ENCODE data around the gene PRIMA1.

The PRIMA1 gene

DNA sequence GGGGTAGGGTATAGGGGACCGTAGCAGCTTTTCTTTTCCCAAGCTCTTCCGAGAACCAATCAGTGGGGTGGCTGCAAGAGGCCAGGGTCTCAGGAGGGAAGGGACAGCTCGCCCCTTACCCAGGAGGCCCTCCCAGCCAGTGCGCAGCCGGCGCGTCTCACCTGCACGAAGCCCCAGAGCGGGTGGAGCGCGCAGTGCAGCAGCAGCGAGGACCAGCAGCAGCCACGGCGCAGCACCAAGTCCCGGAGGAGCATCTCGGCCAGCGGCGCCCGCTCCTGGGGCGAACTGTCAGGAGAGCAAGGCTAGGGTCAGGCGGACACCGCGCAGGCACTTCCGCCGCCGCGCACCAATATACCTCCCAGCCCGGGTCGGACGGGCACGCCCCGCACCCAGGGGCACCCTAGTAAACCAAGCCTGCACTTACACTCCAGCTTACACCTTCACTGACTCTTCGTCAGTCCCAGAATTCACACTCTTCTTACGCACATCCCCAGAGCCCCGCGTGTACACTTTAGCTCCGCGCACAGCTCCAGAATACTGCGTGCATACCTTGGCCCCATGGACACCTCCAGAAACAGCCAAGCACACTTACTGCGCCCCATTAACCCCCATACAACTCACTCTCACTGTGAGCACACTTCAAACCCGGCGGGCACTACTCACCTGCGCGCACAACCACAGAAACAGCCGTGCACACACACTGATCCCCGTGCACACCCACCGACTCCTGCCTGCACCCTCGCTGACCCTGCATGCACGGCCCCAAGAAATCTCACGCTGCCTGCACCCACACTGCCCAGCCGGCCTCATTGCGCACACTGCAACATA is 606 bp downstream of the PRIMA1 start:
- Mint-ChIP-seq H3K4me1 (ENCODE audit: low read depth) (peaks cover 4% of the 10 kb centered on the region), H3K36me3 (ENCODE audit: low read depth) (no peaks in the 10 kb centered on the region), H3K27me3 (ENCODE audit: low read depth) (peaks cover 73% of the 10 kb centered on the region), H3K9me3 (no peaks in the 10 kb centered on the region), H3K27ac (no peak overlapping the region), H3K4me3 (no peak overlapping the region)

GRCh38 chr14:93785423-93785822 is 2.9 kb downstream of the PRIMA1 start:
- Mint-ChIP-seq H3K4me1 (ENCODE audit: low read depth) (peaks cover 4% of the 10 kb centered on the region), H3K27me3 (ENCODE audit: low read depth) (peaks cover 55% of the 10 kb centered on the region), H3K36me3 (ENCODE audit: low read depth) (no peaks in the 10 kb centered on the region), H3K27ac (no peak overlapping the region), H3K9me3 (no peaks in the 10 kb centered on the region), H3K4me3 (no peak overlapping the region)

GRCh38 chr14:93784878-93785277 is 3.4 kb downstream of the PRIMA1 start:
- Mint-ChIP-seq H3K9me3 (no peaks in the 10 kb centered on the region), H3K4me3 (no peak overlapping the region), H3K4me1 (ENCODE audit: low read depth) (peaks cover 4% of the 10 kb centered on the region), H3K36me3 (ENCODE audit: low read depth) (no peaks in the 10 kb centered on the region), H3K27me3 (ENCODE audit: low read depth) (peaks cover 50% of the 10 kb centered on the region), H3K27ac (no peak overlapping the region)

- Mint-ChIP-seq H3K9me3 (no peaks in the 10 kb centered on the region), H3K4me3 (no peak overlapping the region), H3K27me3 (ENCODE audit: low read depth) (peaks cover 17% of the 10 kb centered on the region), H3K27ac (no peak overlapping the region), H3K4me1 (ENCODE audit: low read depth) (no peaks in the 10 kb centered on the region), H3K36me3 (ENCODE audit: low read depth) (no peaks in the 10 kb centered on the region)
Observed at GRCh38 chr14:93780813-93781400, 7.4 kb downstream of the PRIMA1 start.

- Mint-ChIP-seq H3K4me3 (no peak overlapping the region), H3K27me3 (ENCODE audit: low read depth) (no peaks in the 10 kb centered on the region), H3K36me3 (ENCODE audit: low read depth) (no peaks in the 10 kb centered on the region), H3K9me3 (no peaks in the 10 kb centered on the region), H3K27ac (no peak overlapping the region), H3K4me1 (ENCODE audit: low read depth) (no peaks in the 10 kb centered on the region)
Observed at GRCh38 chr14:93778856-93779629, 9.2 kb downstream of the PRIMA1 start.

DNA sequence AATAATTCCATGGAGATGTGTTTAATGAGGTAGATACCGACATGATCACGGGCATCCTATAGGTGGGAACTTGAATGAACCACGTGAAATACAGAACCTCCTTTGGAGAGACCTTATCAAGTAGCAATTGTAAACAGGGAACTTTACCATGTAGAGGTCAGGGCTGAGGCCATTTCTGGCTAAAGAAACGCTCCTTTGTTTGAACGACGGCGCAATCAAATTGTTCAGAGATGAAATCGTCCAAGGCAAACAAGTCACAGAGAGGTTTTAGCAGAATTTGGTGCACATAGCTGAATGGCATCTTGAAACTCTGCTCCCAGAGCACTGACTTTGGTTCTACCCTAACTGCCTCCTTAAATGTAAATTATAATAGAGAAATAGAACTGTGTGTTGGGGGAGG is 9.8 kb downstream of the PRIMA1 start:
- no peaks in the 10 kb centered on the region for H3K27me3 Mint-ChIP-seq (ENCODE audit: low read depth)

DNA sequence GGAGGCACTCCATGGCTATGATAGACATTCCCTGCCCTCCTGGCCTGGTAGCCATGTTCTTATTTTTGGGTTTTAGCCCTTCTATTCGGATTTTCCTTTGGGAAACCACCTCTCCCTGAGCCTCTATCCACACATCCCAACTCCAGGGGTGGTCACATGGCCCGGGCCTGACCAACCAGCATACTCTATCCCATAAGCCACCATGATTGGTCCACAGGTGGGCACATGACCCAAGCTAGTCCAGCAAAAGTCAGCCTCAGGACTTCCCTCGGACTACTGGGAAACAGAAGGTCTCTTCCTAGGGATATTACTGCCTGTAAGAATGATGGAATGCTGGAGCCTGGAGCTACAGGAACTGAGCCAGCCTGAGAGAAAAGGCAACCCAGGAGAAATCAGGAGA is 12.5 kb downstream of the PRIMA1 start:
- Mint-ChIP-seq H3K9me3 (no peaks in the 10 kb centered on the region), H3K27me3 (ENCODE audit: low read depth) (no peaks in the 10 kb centered on the region), H3K4me1 (ENCODE audit: low read depth) (no peaks in the 10 kb centered on the region), H3K27ac (no peak overlapping the region), H3K36me3 (ENCODE audit: low read depth) (no peaks in the 10 kb centered on the region), H3K4me3 (no peak overlapping the region)

More for the DNA sequence above, 9.8 kb downstream of the PRIMA1 start:
- no peaks in the 10 kb centered on the region for H3K4me1 Mint-ChIP-seq (ENCODE audit: low read depth)
- H3K4me3 Mint-ChIP-seq: no peak overlapping the region
- no peak overlapping the region for H3K27ac Mint-ChIP-seq
- H3K9me3 Mint-ChIP-seq: no peaks in the 10 kb centered on the region
- no peaks in the 10 kb centered on the region for H3K36me3 Mint-ChIP-seq (ENCODE audit: low read depth)

GRCh38 chr14:93775158-93775557 is 13.1 kb downstream of the PRIMA1 start:
- no peak overlapping the region for H3K4me3 Mint-ChIP-seq
- no peak overlapping the region for H3K27ac Mint-ChIP-seq
- H3K4me1 Mint-ChIP-seq (ENCODE audit: low read depth): no peaks in the 10 kb centered on the region

GRCh38 chr14:93772263-93772662 is 16.0 kb downstream of the PRIMA1 start:
- no peak overlapping the region for H3K4me3 Mint-ChIP-seq
- no peaks in the 10 kb centered on the region for H3K27me3 Mint-ChIP-seq (ENCODE audit: low read depth)
- H3K27ac Mint-ChIP-seq: no peak overlapping the region
- H3K9me3 Mint-ChIP-seq: no peaks in the 10 kb centered on the region
- no peaks in the 10 kb centered on the region for H3K36me3 Mint-ChIP-seq (ENCODE audit: low read depth)
- H3K4me1 Mint-ChIP-seq (ENCODE audit: low read depth): no peaks in the 10 kb centered on the region

More at GRCh38 chr14:93775158-93775557, 13.1 kb downstream of the PRIMA1 start:
- H3K9me3 Mint-ChIP-seq: no peaks in the 10 kb centered on the region
- H3K27me3 Mint-ChIP-seq (ENCODE audit: low read depth): no peaks in the 10 kb centered on the region
- no peaks in the 10 kb centered on the region for H3K36me3 Mint-ChIP-seq (ENCODE audit: low read depth)

- H3K36me3 Mint-ChIP-seq (ENCODE audit: low read depth): no peaks in the 10 kb centered on the region
- H3K27ac Mint-ChIP-seq: no peak overlapping the region
- no peaks in the 10 kb centered on the region for H3K9me3 Mint-ChIP-seq
- H3K27me3 Mint-ChIP-seq (ENCODE audit: low read depth): no peaks in the 10 kb centered on the region
- no peak overlapping the region for H3K4me3 Mint-ChIP-seq
- no peaks in the 10 kb centered on the region for H3K4me1 Mint-ChIP-seq (ENCODE audit: low read depth)
Observed at GRCh38 chr14:93765970-93766369, 22.3 kb downstream of the PRIMA1 start.

DNA sequence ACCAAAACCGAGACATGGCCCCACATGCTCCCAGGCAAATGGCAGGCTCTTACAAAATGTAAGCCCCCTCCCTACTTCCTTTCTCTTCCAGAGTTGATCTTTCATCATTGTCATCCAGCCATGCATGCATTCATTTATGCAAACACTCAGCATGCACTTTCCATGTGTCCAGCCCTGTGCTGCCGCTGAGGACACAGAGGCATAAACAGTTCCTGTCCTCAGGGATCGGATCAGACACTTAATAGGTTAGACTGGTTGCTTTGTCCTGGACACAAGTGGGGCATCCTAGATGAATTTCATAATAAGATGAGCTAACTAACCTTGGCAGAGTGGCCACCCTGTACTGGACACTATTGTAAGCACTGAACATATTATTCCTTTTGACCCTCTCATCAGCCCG is 23.1 kb downstream of the PRIMA1 start:
- Mint-ChIP-seq H3K4me1 (ENCODE audit: low read depth) (no peaks in the 10 kb centered on the region), H3K36me3 (ENCODE audit: low read depth) (no peaks in the 10 kb centered on the region), H3K9me3 (no peaks in the 10 kb centered on the region), H3K4me3 (no peak overlapping the region), H3K27ac (no peak overlapping the region), H3K27me3 (ENCODE audit: low read depth) (no peaks in the 10 kb centered on the region)

- Mint-ChIP-seq H3K4me1 (ENCODE audit: low read depth) (no peaks in the 10 kb centered on the region), H3K36me3 (ENCODE audit: low read depth) (no peaks in the 10 kb centered on the region), H3K27ac (no peak overlapping the region), H3K27me3 (ENCODE audit: low read depth) (peaks cover 3% of the 10 kb centered on the region), H3K9me3 (no peaks in the 10 kb centered on the region), H3K4me3 (no peak overlapping the region)
Observed at GRCh38 chr14:93764211-93764659, 24.1 kb downstream of the PRIMA1 start.

DNA sequence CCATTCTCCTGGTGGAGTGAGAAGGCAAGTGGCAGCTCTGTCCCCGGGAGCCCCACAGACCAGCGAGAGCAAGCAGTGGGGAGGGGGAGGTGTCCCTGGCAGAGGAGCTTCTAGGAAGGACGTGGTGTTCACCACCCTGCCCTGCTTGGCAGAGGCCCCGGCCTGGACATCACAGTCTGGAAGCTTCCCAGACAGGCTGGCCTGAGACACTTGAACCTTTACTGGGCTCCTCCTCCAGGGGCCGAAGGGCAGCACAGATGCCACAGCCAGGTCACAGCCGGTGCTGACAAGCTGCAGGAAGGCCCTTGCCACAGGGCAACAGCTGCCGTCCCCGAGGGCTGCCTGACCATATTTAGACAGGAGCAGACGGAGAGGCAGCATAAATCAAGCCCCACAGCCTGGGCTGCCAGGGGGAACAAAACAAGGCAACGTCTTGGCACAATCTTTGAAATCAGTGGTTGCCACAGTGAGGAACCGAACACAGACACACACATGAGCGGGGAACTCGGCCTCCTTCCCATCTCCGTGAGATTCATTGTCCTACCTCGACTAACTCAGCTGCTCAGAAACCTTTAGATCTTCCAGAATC is 28.5 kb downstream of the PRIMA1 start:
- H3K36me3 Mint-ChIP-seq (ENCODE audit: low read depth): no peaks in the 10 kb centered on the region
- peaks cover 7% of the 10 kb centered on the region for H3K27me3 Mint-ChIP-seq (ENCODE audit: low read depth)
- no peaks in the 10 kb centered on the region for H3K4me1 Mint-ChIP-seq (ENCODE audit: low read depth)
- H3K9me3 Mint-ChIP-seq: no peaks in the 10 kb centered on the region
- H3K27ac Mint-ChIP-seq: no peak overlapping the region
- no peak overlapping the region for H3K4me3 Mint-ChIP-seq

- peaks cover 7% of the 10 kb centered on the region for H3K27me3 Mint-ChIP-seq (ENCODE audit: low read depth)
- H3K9me3 Mint-ChIP-seq: no peaks in the 10 kb centered on the region
- no peaks in the 10 kb centered on the region for H3K4me1 Mint-ChIP-seq (ENCODE audit: low read depth)
Observed at GRCh38 chr14:93757206-93757605, 31.1 kb downstream of the PRIMA1 start.

More at GRCh38 chr14:93757206-93757605, 31.1 kb downstream of the PRIMA1 start:
- H3K36me3 Mint-ChIP-seq (ENCODE audit: low read depth): no peaks in the 10 kb centered on the region
- no peak overlapping the region for H3K27ac Mint-ChIP-seq
- H3K4me3 Mint-ChIP-seq: no peak overlapping the region

Measured in T-helper 1 cell treated with Interleukin-12 subunit alpha and Interleukin-12 subunit beta and Interleukin-4 antibody, amounts not matched to agents 30 μg/mL and 1 μg/mL, for 36 hours (primary cell).